WTC11 (cell line): Measurements from ENCODE around the gene IFNL2. TPM values are rescaled to one million over a fixed set of nuclear protein-coding genes. Genes with fewer than 3 reads are reported as not detected.
A peak's percentile ranks its signal among the peaks of the same experiment; 100 is the strongest.

Experiments used
- ATAC-seq: fragments of 200-7000 bp; cut with Tn5 transposase; 2 replicates; pipeline ENCODE4 v1.10.0; 2021; ENCODE audit warnings: mild to moderate bottlenecking, moderate library complexity
- CTCF ChIA-PET: fragments of 300-600 bp; sonication (Branson Sonifier 250); formaldehyde crosslinking; loops from one replicate; lab custom pipeline; 2021; ENCODE audit warnings: antibody characterized with exemption; lab: Charles Lee
- POLR2A ChIA-PET: fragments of 350-600 bp; sonication (Branson Sonifier 250); formaldehyde crosslinking; loops from one replicate; lab custom pipeline; 2021; ENCODE audit warnings: antibody characterized with exemption; lab: Charles Lee
- DNase-seq: peaks from one replicate; pipeline ENCODE4 v3.0.0; 2021; ENCODE audit warnings: low spot score
- H3K27ac Mint-ChIP-seq: 2 replicates; pipeline ENCODE4 v1.8.0; 2021; ENCODE audit warnings: mixed read lengths
- H3K27me3 Mint-ChIP-seq: 2 replicates; pipeline ENCODE4 v1.8.0; 2021; ENCODE audit warnings: low read depth, mild to moderate bottlenecking, moderate library complexity, mixed read lengths
- H3K36me3 Mint-ChIP-seq: 2 replicates; pipeline ENCODE4 v1.8.0; 2021; ENCODE audit warnings: mixed read lengths
- H3K4me1 Mint-ChIP-seq: 2 replicates; pipeline ENCODE4 v1.8.0; 2022; ENCODE audit warnings: mixed read lengths
- H3K4me3 Mint-ChIP-seq: 2 replicates; pipeline ENCODE4 v1.8.0; 2021; ENCODE audit warnings: mild to moderate bottlenecking, moderate library complexity, mixed read lengths
- H3K9me3 Mint-ChIP-seq: 2 replicates; pipeline ENCODE4 v1.8.0; 2021; ENCODE audit warnings: mixed read lengths
- CTCF ChIP-seq: fragments of 200-600 bp; IDR thresholded peaks from 2 replicates; pipeline ENCODE4 v1.8.0; 2022; ENCODE audit warnings: antibody characterized with exemption
- ETV6 ChIP-seq: sonication (generic); formaldehyde crosslinking; IDR thresholded peaks from 2 replicates; pipeline ENCODE4 v1.8.1; 2022; ENCODE audit warnings: mild to moderate bottlenecking, missing genetic modification reagents
- FOXJ3 ChIP-seq: sonication (generic); formaldehyde crosslinking; IDR thresholded peaks from 2 replicates; pipeline ENCODE4 v1.9.0; 2021; ENCODE audit warnings: missing genetic modification reagents, mild to moderate bottlenecking, borderline replicate concordance
- FOXP1 ChIP-seq: sonication (generic); formaldehyde crosslinking; IDR thresholded peaks from 2 replicates; pipeline ENCODE4 v1.8.0; 2022; ENCODE audit warnings: missing genetic modification reagents, mild to moderate bottlenecking, moderate library complexity, borderline replicate concordance
- FOXP4 ChIP-seq: sonication (generic); formaldehyde crosslinking; IDR thresholded peaks from 2 replicates; pipeline ENCODE4 v1.8.0; 2022; ENCODE audit warnings: mild to moderate bottlenecking, missing genetic modification reagents
- HMGXB4 ChIP-seq: sonication (generic); formaldehyde crosslinking; IDR thresholded peaks from 2 replicates; pipeline ENCODE4 v1.8.1; 2023; ENCODE audit warnings: mild to moderate bottlenecking, moderate library complexity, missing genetic modification reagents
- MAX ChIP-seq: sonication (generic); formaldehyde crosslinking; IDR thresholded peaks from 2 replicates; pipeline ENCODE4 v1.8.0; 2022; ENCODE audit warnings: mild to moderate bottlenecking, missing genetic modification reagents
- NFE2L1 ChIP-seq: sonication (generic); formaldehyde crosslinking; IDR thresholded peaks from 2 replicates; pipeline ENCODE4 v1.8.1; 2023; ENCODE audit warnings: missing genetic modification reagents
- TCF7 ChIP-seq: sonication (generic); formaldehyde crosslinking; IDR thresholded peaks from 2 replicates; pipeline ENCODE4 v1.8.0; 2022; ENCODE audit warnings: mild to moderate bottlenecking, low read depth, missing genetic modification reagents, moderate library complexity
- TEAD1 ChIP-seq: sonication (generic); formaldehyde crosslinking; IDR thresholded peaks from 2 replicates; pipeline ENCODE4 v1.8.0; 2022; ENCODE audit warnings: mild to moderate bottlenecking, missing genetic modification reagents
- TEAD4 ChIP-seq: sonication (generic); formaldehyde crosslinking; IDR thresholded peaks from 2 replicates; pipeline ENCODE4 v1.8.0; 2022; ENCODE audit warnings: mild to moderate bottlenecking, missing genetic modification reagents
- USF1 ChIP-seq: sonication (generic); formaldehyde crosslinking; IDR thresholded peaks from 2 replicates; pipeline ENCODE4 v1.8.0; 2022; ENCODE audit warnings: mild to moderate bottlenecking, missing genetic modification reagents
- ZBTB21 ChIP-seq: sonication (generic); formaldehyde crosslinking; IDR thresholded peaks from 2 replicates; pipeline ENCODE4 v1.8.1; 2023; ENCODE audit warnings: mild to moderate bottlenecking, missing genetic modification reagents, borderline replicate concordance
- ZNF219 ChIP-seq: sonication (generic); formaldehyde crosslinking; IDR thresholded peaks from 2 replicates; pipeline ENCODE4 v1.8.0; 2023; ENCODE audit warnings: missing genetic modification reagents, mild to moderate bottlenecking, borderline replicate concordance
- ZNF263 ChIP-seq: sonication (generic); formaldehyde crosslinking; IDR thresholded peaks from 2 replicates; pipeline ENCODE4 v1.8.1; 2022; ENCODE audit warnings: low read depth, mild to moderate bottlenecking, moderate library complexity, missing genetic modification reagents
- ZNF317 ChIP-seq: sonication (generic); formaldehyde crosslinking; IDR thresholded peaks from 2 replicates; pipeline ENCODE4 v1.8.1; 2023; ENCODE audit warnings: low read depth, mild to moderate bottlenecking, moderate library complexity, missing genetic modification reagents, borderline replicate concordance
- ZNF396 ChIP-seq: fragments of 250-450 bp; sonication (Bioruptor Pico); IDR thresholded peaks from 2 replicates; pipeline ENCODE4 v1.8.0; 2021; ENCODE audit warnings: mild to moderate bottlenecking, moderate library complexity, borderline replicate concordance
- total RNA-seq: library from RNA; stranded (reverse); gene quantifications from 3 replicates; pipeline ENCODE4 v1.2.3, GENCODE V29; 2021
- TF ChIP-seq, protein P1 (sequence below): fragments of 250-450 bp; sonication (Bioruptor Pico); IDR thresholded peaks from 2 replicates; pipeline ENCODE4 v1.9.0; 2021; ENCODE audit warnings: mild to moderate bottlenecking
- TF ChIP-seq, protein P2 (sequence below): sonication (generic); formaldehyde crosslinking; IDR thresholded peaks from 2 replicates; pipeline ENCODE4 v1.8.1; 2023; ENCODE audit warnings: mild to moderate bottlenecking, missing genetic modification reagents, moderate library complexity
- TF ChIP-seq, protein P3 (sequence below): sonication (generic); formaldehyde crosslinking; IDR thresholded peaks from 2 replicates; pipeline ENCODE4 v1.8.0; 2022; ENCODE audit warnings: missing genetic modification reagents

The IFNL2 gene
- total RNA-seq, 1 experiment from 2014 or later: not detected

DNA sequence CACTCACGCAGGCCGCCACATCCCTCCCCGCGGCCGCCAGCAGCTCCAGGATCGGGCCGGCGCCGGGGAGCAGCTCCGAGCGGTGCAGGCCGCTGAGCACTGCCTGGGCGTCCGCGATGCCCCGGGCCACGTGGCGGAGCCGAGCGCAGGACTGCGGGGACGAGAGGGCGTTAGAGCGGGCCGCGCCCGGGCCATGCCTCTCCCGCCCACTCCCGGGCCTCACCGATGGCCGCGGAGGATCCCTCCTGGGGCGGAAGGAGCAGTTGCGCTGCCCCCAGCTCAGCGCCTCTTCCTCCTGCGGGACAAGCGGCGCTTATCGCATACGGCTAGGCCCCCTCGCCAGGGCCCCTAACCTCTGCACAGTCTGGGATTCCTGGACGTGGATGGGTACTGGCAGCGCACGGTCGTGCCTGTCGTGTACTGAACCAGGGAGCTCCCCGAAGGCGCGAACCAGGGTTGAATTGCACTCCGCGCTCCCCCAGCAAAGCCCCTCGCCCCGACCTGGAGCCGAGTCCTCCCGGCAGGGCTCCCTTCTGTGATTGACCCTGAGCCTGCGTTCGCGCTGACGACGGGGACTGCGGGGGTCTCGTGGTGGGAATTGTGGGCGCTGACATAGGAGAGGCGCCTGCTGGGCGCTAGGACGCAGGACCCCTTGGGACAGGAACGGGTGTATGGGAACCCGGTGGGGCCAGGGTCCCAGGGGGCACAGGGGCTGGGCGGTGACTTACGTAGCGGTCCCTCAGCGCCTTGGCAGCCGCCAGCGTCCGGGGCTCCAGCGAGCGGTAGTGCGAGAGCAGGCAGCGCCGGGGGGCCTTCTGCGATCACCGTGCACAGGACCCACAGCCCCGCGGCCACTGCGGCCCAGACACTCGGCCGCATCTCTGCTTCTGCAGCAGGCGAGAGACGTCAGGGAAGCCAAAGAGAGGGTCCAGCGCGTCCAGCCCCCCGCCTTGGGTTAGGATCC, 20.2 kb upstream of the IFNL2 start:
- DNase-seq: peak; percentile 50
- TF ChIP-seq, protein P1, sequence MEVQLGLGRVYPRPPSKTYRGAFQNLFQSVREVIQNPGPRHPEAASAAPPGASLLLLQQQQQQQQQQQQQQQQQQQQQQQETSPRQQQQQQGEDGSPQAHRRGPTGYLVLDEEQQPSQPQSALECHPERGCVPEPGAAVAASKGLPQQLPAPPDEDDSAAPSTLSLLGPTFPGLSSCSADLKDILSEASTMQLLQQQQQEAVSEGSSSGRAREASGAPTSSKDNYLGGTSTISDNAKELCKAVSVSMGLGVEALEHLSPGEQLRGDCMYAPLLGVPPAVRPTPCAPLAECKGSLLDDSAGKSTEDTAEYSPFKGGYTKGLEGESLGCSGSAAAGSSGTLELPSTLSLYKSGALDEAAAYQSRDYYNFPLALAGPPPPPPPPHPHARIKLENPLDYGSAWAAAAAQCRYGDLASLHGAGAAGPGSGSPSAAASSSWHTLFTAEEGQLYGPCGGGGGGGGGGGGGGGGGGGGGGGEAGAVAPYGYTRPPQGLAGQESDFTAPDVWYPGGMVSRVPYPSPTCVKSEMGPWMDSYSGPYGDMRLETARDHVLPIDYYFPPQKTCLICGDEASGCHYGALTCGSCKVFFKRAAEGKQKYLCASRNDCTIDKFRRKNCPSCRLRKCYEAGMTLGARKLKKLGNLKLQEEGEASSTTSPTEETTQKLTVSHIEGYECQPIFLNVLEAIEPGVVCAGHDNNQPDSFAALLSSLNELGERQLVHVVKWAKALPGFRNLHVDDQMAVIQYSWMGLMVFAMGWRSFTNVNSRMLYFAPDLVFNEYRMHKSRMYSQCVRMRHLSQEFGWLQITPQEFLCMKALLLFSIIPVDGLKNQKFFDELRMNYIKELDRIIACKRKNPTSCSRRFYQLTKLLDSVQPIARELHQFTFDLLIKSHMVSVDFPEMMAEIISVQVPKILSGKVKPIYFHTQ (CRISPR knock-in tag): no peak
- TF ChIP-seq ZNF263 (CRISPR knock-in tag): peak; percentile 45; the same call in 1 of the 2 replicates
- no peak for TF ChIP-seq FOXJ3 (CRISPR knock-in tag)
- TF ChIP-seq, protein P2, sequence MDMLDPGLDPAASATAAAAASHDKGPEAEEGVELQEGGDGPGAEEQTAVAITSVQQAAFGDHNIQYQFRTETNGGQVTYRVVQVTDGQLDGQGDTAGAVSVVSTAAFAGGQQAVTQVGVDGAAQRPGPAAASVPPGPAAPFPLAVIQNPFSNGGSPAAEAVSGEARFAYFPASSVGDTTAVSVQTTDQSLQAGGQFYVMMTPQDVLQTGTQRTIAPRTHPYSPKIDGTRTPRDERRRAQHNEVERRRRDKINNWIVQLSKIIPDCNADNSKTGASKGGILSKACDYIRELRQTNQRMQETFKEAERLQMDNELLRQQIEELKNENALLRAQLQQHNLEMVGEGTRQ (CRISPR knock-in tag): peak; percentile 55; the same call in 1 of the 2 replicates
- peak; percentile 87; the same call in 1 of the 2 replicates for TF ChIP-seq MAX (CRISPR knock-in tag)
- TF ChIP-seq FOXP1 (CRISPR knock-in tag): peak; percentile 96
- TF ChIP-seq TEAD4 (CRISPR knock-in tag): no peak
- no peak for TF ChIP-seq ZNF317
- no peak for TF ChIP-seq ZNF396 (CRISPR knock-in tag)
- peak; percentile 59 for TF ChIP-seq USF1 (CRISPR knock-in tag)
- TF ChIP-seq HMGXB4 (CRISPR knock-in tag): peak; percentile 73
- TF ChIP-seq NFE2L1 (CRISPR knock-in tag): peak; percentile 32; the same call in 1 of the 2 replicates
- peak; percentile 70 for TF ChIP-seq FOXP4 (CRISPR knock-in tag)
- peak; percentile 77 for TF ChIP-seq ZNF219 (CRISPR knock-in tag)
- no peak for TF ChIP-seq CTCF
- TF ChIP-seq, protein P3, sequence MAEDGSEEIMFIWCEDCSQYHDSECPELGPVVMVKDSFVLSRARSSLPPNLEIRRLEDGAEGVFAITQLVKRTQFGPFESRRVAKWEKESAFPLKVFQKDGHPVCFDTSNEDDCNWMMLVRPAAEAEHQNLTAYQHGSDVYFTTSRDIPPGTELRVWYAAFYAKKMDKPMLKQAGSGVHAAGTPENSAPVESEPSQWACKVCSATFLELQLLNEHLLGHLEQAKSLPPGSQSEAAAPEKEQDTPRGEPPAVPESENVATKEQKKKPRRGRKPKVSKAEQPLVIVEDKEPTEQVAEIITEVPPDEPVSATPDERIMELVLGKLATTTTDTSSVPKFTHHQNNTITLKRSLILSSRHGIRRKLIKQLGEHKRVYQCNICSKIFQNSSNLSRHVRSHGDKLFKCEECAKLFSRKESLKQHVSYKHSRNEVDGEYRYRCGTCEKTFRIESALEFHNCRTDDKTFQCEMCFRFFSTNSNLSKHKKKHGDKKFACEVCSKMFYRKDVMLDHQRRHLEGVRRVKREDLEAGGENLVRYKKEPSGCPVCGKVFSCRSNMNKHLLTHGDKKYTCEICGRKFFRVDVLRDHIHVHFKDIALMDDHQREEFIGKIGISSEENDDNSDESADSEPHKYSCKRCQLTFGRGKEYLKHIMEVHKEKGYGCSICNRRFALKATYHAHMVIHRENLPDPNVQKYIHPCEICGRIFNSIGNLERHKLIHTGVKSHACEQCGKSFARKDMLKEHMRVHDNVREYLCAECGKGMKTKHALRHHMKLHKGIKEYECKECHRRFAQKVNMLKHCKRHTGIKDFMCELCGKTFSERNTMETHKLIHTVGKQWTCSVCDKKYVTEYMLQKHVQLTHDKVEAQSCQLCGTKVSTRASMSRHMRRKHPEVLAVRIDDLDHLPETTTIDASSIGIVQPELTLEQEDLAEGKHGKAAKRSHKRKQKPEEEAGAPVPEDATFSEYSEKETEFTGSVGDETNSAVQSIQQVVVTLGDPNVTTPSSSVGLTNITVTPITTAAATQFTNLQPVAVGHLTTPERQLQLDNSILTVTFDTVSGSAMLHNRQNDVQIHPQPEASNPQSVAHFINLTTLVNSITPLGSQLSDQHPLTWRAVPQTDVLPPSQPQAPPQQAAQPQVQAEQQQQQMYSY (CRISPR knock-in tag): no peak
- TF ChIP-seq TCF7 (CRISPR knock-in tag): no peak
- TF ChIP-seq ETV6 (CRISPR knock-in tag): peak; percentile 72; the same call in 1 of the 2 replicates
- peak; percentile 79; the same call in 1 of the 2 replicates for TF ChIP-seq ZBTB21 (CRISPR knock-in tag)
- TF ChIP-seq TEAD1 (CRISPR knock-in tag): 0 out of 2 replicates have a peak, but pooled peaks have one; percentile 71

More for the DNA sequence above, 20.2 kb upstream of the IFNL2 start:
- Mint-ChIP-seq H3K27me3 (peaks cover 68% of the 10 kb centered on the region), H3K36me3 (no peaks in the 10 kb centered on the region), H3K4me1 (no peaks in the 10 kb centered on the region), H3K9me3 (no peaks in the 10 kb centered on the region), H3K27ac (no peak overlapping the region), H3K4me3 (peak overlapping the region; percentile 46)
- ChIA-PET POLR2A (interaction anchor here (0.6 kb wide), 1 partner anchor 13 kb away, joined by 4 read pairs; no protein-coding TSS in a partner anchor), CTCF (interaction anchor here (0.8 to 1.6 kb wide), 9 partner anchors 17 to 102 kb away, joined by 3 to 6 read pairs (median 4); partner anchors contain the start of gene IFNL1)
- ATAC-seq: peak; percentile 58
